IPS-11a (cell line): ENCODE measurements around the gene ZC3H4.
"Not testable (repeated sequence)": the region's sequence is repeated elsewhere in the genome, so short reads cannot be mapped to it uniquely, and the experiment has no call there.

Experiments used
- H3K4me3 ChIP-seq: one replicate; pipeline ENCODE4 v1.5.1; 2013; ENCODE audit warnings: low read depth, low read length, control low read depth

The ZC3H4 gene

DNA sequence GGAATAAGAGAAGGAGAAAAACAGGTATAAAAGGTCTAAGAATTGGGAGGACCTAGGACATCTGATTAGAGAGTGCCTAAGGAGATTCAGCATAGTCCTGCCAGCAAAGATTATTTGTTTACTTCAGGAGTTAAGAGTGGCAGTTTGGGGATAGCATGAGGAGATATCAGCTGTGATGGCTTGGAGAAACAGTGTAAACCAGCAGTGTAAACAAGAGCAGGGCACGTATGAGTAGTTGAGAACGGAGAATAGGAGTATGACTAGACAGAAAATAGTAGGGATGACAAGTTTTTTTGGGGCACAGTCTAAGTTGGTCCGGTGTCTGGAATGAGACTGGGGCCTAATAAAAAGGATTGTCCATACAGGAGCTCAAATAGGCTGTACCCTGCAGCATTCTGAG, 63.0 kb downstream of the ZC3H4 start:
- not testable (repeated sequence) for H3K4me3 ChIP-seq

DNA sequence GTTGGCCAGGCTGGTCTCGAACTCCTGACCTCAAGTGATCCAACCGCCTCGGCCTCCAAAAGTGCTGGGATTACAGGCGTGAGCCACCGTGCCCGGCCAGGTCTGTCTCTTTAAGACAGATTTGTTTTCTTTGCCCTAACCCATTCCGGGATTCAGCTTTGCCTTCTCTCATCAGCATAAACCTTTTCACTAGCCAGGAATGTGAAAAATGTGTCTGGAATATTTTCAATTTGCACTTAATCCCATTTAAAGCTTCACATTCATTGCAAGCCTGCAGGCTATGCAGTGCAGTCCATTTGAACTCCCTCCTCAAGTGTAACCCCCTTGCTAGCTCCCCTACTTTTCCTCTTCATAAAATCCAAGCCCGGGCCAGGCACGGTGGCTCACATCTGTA, 64.3 kb downstream of the ZC3H4 start:
- no peak overlapping the region for H3K4me3 ChIP-seq

DNA sequence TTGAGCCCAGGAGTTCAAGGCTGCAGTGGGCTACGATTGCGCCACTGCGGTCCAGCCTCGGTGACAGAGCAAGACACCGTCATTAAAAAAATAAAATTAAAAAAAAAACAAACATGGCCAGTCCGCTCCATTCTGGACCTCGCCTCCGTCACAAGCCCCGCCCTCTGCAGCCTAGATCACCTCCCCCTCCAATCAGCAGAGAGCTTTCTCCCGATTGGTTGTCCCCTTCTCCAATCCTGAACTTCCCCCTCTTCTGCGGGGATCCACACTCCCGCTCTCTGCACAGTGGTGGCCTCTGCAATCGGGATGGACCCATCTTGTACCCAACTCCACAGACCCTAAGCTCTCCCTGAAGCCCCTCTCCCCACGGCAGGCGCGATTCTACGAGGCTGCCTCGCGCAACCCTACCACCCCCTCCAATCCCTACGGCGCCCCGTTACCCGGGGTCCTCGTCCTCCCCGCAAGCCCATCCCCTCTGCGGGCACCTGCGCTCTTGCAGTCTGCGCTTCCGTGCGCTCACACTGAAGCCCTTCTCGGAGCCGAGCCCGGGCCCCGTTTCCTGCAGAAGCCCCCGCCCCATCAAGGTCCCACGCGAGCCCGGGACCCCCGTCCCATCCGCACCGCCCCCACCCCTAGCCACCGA, 65.7 kb downstream of the ZC3H4 start:
- H3K4me3 ChIP-seq = peak overlapping the region; percentile 76

DNA sequence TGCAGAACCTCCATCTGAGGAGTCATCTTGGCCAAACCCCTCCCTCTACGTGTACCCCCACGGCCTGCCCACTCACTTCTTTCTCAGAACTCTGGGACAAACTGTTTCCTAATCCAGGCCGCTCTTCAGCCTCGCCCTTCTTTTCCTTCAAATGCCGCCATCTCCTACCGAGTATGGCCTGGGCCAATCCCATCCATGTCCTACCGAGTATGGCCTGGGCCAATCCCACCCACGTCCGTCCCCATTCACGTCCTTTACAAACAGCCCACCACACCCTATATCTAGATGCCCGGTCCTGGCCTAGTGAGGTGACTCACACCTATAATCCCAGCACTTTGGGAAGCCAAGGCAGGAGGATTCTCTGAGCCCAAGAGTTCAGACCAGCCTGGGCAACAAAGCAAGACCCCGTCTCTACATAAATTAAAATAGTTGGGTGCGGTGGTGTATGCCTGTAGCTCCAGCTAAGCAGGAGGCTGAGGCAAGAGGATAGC, 66.3 kb downstream of the ZC3H4 start:
- H3K4me3 ChIP-seq = peak overlapping the region; percentile 76

DNA sequence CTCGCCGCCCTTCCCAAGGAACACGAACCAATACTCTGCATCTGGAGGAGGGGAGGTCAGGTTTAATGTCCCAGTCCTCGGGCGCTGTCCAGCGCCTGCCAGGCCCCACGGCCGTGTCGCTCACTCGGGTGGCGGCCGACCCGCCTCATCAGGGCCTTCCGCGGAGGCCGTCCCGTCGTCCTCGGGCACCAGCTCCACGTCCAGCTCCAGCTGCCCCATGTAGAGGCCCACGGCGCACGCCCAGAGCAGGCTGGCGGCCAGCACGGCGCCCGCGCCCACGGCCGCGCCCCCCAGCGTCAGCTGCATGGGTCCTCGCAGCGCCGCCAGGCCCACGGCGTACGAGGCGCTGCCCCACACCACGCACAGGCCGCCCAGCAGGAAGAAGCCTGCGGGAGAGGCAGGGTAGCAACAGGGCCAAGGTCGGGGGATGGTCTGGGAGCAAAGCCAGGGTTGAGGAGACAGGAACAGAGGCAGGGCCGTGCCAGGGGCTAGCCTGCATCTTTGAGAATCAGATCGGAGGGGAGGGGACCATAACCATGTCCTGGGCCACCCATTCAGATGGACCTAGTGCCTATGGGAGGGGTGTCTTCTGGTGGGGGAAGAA, 67.6 kb downstream of the ZC3H4 start:
- no peak overlapping the region for H3K4me3 ChIP-seq

DNA sequence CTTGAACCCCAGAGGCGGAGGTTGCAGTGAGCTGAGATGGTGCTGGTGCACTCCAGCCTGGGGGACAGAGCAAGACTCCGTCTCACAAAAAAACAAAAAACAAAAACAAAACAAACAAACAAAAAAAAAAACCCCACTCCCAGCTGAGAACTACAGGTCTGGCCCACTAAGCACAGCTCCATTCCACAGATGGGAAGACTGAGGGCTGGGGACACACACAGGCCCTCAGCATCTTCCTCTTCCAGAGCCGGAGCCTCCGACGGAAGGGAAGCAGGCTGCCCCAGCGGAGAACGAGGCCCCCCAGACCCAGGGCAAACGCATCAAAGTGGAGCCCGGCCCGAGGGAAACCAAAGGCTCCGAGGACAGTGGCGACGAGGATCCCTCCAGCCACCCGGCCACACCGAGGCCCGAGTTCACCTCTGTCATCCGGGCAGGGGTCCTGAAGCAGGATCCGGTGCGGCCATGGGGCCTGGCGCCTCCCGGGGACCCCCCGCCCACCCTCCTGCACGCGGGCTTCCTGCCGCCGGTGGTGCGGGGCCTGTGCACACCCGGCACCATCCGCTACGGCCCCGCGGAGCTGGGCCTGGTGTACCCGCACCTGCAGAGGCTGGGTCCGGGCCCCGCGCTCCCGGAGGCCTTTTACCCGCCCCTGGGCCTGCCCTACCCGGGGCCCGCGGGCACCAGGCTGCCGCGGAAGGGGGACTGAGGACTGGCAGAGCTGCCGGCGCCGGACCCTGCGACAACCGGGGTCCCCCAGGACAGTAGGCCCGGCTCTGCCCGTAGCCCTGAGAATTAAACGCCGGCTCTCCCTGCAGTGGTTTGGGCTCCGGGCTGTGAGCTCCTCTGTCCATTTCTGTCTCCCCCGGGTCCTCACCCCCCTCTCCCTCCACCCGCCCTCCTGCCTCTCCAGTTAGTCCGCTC, 68.4 kb downstream of the ZC3H4 start:
- no peak overlapping the region for H3K4me3 ChIP-seq

DNA sequence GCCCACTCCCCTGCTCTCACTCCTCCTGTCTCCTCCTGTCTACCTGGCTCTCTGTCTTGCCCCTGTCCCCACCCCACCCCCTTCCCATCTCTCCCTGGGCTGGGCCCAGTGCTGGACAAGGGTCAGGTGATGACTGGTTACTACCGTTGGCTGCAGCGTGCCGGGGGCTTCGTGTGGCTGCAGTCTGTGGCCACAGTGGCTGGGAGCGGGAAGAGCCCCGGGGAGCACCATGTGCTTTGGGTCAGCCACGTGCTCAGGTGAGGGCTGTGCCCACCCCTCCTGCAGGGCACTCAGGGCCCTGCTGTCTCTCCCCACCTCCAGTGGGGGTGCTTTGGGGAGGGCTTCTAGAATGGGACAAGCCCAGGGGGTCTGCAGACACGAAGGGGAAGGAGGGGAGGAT, 72.7 kb downstream of the ZC3H4 start:
- no peak overlapping the region for H3K4me3 ChIP-seq

DNA sequence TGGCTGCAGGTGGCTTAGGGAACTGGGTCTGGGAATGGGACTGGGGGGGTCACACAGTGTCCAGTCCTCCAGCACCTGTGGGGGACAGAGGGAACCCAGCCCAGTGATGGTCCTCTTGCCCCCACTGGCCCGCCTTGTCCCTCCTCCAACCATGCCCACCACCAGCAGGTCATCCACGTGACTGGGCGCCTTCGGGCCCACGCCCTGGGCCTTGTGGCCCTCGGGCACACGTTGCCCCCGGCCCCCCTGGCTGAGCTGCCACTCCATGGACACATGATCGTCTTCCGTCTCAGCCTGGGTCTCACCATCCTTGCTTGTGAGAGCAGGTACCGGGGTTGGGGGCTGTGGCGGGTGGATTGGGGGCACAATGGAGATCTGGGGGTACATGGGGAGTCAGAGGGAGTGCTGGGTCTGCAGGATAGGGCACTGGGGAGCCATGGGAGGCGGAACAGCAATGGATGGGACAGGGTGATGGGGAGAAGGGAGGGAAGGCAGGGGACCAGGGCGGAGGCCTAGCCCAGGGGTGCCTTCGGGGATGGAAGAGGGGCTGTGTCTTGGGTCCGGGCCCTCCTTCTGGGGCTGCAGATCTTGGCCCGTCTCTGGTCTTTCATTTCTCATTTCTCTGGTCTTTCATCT, 74.2 kb downstream of the ZC3H4 start:
- H3K4me3 ChIP-seq = no peak overlapping the region

DNA sequence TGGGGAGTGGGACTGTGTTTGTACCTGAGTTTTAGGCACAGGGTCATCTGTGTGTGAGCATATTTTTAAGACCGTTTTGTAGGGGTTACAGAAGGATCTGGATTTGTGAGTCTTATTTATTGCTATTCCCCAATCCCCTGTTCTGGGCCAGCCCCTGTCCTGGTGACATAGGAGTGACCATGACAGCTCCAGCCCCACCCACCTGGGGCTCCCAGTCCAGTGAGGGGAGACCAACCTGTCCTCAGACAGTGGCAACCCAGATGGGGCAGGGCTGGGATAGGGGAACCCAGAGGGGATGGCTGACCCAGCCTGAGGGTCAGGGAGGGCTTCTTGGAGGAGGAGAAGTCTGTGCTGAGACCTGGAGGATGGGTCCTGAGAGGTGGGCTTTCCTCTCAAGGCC, 75.8 kb downstream of the ZC3H4 start:
- H3K4me3 ChIP-seq = no peak overlapping the region

DNA sequence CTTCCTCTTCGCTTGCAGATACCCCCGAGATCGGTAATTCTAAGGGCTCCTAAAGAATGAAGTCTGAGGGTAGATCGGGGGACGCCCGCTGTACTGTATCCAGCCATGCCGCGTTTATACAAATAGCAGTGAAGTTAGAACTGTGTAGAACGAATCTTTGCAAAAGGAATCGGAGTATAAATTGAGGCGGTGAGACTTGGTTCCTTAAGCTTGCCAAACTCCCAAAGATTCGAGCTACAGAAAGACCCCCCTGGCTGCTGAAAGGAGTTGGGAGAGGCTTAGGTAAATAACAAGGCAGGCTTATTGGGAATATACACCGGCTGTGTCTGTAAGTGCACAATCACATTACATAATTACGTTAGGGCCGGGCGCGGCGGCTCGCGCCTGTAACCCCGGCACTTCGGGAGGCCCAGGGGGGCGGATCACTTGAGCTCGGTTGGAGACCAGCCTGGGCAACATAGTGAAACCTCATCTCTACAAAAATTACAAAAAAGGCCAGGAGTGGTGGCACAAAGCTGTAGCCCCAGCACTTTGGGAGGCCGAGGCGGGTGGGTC, 77.4 kb downstream of the ZC3H4 start:
- H3K4me3 ChIP-seq = no peak overlapping the region

DNA sequence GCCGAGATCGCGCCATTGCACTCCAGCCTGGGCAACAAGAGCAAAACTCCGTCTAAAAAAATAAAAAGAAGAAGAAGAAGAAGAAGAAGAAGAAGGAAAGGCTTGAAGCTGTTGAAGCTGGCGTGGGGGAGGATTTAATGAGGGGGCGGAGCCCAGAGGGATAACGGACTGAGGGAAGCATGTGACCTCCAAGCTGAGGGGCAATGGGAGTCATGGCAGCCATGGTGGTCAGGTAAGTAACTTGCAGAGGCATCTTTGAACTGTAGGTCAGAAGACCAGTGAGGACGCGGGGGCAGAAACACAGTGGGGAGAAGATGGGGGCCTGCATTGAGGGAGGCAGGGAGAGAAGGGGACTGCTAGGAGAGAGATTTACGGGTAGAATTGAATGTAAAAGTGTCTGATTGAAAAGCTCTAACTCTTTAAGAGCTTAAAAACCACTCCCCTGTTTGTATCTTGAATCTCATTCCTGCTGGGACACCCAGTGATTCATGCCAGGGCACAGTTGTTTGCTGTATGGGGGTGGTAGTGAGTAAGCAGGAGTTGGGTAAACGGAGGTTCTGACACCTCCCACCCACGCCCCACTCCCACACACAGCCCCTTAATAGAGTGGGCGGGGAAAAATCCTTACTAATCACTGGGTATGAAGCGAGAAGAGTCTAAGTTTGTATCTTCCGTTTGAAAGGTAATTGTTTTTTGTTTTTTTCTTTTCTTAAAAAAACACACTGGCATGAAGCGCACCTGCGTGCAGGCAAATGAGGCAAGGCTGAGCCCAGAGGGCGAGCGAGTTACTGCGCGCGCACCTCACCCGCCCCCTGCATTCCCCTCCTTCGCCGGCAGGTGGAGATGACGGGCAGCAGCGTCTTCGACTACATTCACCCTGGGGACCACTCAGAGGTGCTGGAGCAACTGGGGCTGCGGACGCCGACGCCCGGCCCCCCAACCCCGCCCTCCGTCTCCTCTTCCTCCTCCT, 78.2 kb downstream of the ZC3H4 start:
- H3K4me3 ChIP-seq = peak overlapping the region; percentile 24

DNA sequence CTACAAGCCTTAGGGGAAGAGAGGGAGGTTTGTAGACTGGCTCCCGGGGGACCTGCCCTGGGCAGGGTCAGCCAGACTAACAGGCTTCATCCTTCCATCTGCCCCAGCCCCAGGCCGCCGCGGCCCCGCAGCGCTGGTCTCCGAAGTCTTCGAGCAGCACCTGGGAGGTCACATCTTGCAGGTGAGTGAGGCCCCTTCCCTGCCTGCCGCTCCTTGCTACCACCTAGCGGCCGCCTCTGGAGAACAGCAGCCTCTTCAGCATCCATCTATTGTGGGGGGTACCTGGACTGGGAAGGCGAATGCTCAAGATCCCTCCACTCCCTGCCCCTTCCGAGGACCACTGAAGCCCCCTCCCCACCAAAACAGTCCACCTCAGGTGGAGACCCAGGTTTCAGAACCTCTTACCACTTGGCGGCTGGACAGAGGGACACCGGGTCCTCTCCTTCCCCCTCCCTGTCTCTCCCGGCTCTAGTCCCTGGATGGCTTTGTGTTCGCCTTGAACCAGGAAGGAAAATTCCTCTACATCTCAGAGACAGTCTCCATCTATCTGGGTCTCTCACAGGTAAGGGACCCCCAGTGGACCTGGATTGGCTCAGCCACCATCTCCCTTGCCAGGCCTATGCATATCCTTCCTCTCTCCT, 81.3 kb downstream of the ZC3H4 start:
- no peak overlapping the region for H3K4me3 ChIP-seq

DNA sequence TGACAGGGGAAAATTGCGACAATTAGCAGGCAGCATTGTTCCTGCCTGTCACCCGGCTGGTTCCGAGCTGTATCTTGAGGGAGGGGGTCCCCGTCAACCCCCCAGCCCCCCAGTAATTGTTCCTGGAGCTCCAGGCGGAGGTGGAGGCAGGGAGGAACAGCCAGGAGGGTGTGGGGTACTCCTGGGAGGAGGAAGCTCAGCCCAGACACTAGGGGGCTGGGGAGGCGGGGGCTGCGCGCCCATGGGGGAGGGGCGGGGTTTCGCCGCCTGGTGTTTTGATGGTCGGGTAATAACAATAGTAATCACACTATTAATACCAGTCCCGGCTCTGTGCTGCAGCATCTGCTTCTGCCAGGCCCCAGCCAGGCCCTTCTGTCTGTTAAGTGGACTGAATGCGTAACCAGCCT, 85.4 kb downstream of the ZC3H4 start:
- no peak overlapping the region for H3K4me3 ChIP-seq

DNA sequence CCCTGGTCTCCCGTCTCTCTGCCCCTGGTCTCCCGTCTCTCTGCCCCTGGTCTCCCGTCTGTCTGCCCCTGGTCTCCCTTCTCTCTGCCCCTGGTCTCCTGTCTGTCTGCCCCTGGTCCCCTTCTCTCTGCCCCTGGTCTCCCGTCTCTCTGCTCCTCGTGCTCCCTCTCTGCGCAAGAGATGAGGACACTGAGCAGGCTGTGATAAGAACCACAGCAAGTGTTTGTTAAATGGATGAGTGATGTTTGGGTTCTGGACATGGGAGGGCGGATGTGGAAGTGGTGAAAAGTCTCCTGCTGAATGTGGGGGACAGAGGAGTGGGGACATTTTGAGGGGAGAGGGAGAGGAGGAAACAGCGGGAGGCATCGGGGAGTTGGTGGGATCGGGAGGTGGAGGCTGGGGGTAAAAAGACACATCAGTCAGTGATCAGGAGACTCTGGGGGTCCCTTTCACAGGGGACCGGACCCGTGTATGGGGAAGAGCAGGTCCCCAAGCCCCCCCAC, 85.9 kb downstream of the ZC3H4 start:
- H3K4me3 ChIP-seq = no peak overlapping the region

DNA sequence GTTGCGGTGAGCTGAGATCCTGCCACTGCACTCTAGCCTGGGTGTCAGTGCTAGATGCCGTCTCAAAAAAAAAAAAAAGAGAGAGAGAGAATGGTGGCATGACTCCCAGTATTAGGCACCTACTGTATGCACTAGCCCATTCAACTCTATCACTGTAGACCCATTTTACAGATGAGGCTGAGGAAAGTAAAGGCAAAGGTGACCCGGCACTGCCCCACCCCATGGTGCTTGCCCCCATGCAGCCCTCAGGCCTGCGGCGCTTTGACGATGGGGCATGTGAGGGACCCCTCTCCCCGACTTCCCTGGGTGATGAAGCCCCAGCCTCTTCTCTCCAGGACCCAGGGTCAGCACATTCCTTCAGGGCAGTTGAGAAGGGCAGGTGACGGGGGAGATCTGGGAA, 86.7 kb downstream of the ZC3H4 start:
- H3K4me3 ChIP-seq = no peak overlapping the region

DNA sequence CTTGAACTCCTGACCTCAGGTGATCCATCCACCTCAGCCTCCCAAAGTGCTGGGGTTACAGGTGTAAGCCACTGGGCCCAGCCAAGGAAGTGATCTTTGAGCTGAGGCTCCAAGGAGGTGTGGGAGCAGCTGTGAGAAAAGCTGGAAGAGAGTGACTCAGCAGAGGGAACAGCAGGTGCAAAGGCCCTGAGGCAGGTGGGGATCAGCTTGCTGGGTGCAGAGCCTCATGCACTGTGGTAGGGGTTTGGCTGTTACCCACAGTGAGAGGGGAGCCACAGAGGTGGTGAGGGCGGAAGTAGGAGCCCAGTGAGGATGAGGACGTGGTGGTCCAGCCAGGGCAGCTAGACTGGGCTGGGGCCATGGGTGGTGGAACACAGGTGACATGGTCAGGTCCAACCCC, 87.4 kb downstream of the ZC3H4 start:
- H3K4me3 ChIP-seq = no peak overlapping the region

DNA sequence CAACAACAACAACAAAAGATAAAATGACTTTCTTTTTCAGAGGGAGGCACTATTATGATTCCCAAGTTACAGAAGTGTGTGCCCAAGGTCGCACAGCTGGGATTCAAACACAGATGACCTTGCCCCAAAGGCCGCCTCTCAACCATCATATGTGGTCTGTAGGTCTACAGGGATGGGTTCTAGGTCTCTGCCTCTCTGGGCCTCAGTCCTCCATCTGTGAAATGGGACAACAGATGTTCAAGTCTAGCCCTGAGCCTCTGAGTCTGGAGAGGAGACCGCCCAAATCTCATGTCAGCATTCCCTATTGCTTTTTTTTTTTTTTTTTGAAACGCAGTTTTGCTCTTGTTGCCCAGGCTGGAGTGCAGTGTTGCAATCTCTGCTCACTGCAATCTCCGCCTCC, 89.1 kb downstream of the ZC3H4 start:
- no peak overlapping the region for H3K4me3 ChIP-seq

DNA sequence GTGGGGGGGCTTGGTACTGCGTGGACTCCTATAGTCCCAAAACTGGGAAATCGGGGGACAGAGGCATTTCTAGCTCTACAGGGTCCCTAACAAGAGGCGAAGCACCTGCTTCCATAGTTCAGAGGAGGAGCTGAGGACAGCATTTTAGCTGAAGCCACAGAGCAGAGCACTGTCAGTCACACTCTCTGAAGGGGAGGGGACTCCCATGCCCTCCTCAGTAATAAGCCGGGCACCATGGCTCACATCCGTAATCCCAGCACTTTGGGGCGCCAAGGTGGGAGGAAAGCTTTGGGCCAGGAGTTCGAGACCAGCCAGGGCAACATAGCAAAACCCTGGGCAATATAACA, 90.2 kb downstream of the ZC3H4 start:
- H3K4me3 ChIP-seq = no peak overlapping the region
